Osteoblast (primary cell): ENCODE results near the gene NDUFS1. TPM values are rescaled to one million over a fixed set of nuclear protein-coding genes. Genes with fewer than 3 reads are reported as not detected.

Experiments
- DNase-seq: peaks from one replicate; pipeline ENCODE4 v3.0.0; 2011; ENCODE audit warnings: low spot score, mixed read lengths; ENCODE audit not compliant: insufficient read length; ENCODE audit errors: missing footprints
- H2AFZ ChIP-seq: 2 replicates; pipeline ENCODE4 v1.6.0; 2011; ENCODE audit warnings: mild to moderate bottlenecking, low read length
- H3K27ac ChIP-seq: 2 replicates; pipeline ENCODE4 v1.5.1; 2011; ENCODE audit warnings: mild to moderate bottlenecking, low read depth, low read length, moderate library complexity
- H3K27me3 ChIP-seq: 2 replicates; pipeline ENCODE4 v1.6.0; 2012; ENCODE audit warnings: mild to moderate bottlenecking, control low read depth, inconsistent platforms, low read length, moderate library complexity; ENCODE audit not compliant: insufficient read depth
- H3K36me3 ChIP-seq: 2 replicates; pipeline ENCODE4 v1.5.1; 2011; ENCODE audit warnings: mild to moderate bottlenecking, low read length, control low read depth, moderate library complexity; ENCODE audit not compliant: insufficient read depth
- H3K4me1 ChIP-seq: 2 replicates; pipeline ENCODE4 v1.5.1; 2011; ENCODE audit warnings: mild to moderate bottlenecking, low read length, control low read depth, moderate library complexity; ENCODE audit not compliant: insufficient read depth
- H3K4me2 ChIP-seq: 2 replicates; pipeline ENCODE4 v1.6.0; 2011; ENCODE audit warnings: mild to moderate bottlenecking, low read length; ENCODE audit not compliant: insufficient read depth
- H3K4me3 ChIP-seq: fragments of 200-600 bp; sonication (generic); 3 replicates; pipeline ENCODE4 v1.5.1; 2012; ENCODE audit warnings: mild to moderate bottlenecking, low read length, inconsistent platforms; ENCODE audit not compliant: insufficient read depth
- H3K79me2 ChIP-seq: 2 replicates; pipeline ENCODE4 v1.6.0; 2012; ENCODE audit warnings: mild to moderate bottlenecking, low read length, control low read depth, inconsistent platforms; ENCODE audit not compliant: insufficient read depth
- H3K9me3 ChIP-seq: 2 replicates; pipeline ENCODE4 v1.5.1; 2011; ENCODE audit warnings: low read depth, low read length, control low read depth
- H4K20me1 ChIP-seq: 2 replicates; pipeline ENCODE4 v1.6.0; 2012; ENCODE audit warnings: mild to moderate bottlenecking, low read length, control low read depth; ENCODE audit not compliant: insufficient read depth
- total RNA-seq: library from RNA; depleted of rRNA; stranded (reverse); fragments of >200 nt; gene quantifications from 2 replicates; pipeline ENCODE4 v1.2.3, GENCODE V29; 2012
- TF ChIP-seq, protein P1 (sequence below): IDR thresholded peaks from 2 replicates; pipeline ENCODE4 v1.5.1; 2011; ENCODE audit warnings: mild to moderate bottlenecking, low read depth, low read length, moderate library complexity; ENCODE audit errors: extremely low read depth

The NDUFS1 gene
- total RNA-seq, 1 donor, result 98.4 TPM

DNA sequence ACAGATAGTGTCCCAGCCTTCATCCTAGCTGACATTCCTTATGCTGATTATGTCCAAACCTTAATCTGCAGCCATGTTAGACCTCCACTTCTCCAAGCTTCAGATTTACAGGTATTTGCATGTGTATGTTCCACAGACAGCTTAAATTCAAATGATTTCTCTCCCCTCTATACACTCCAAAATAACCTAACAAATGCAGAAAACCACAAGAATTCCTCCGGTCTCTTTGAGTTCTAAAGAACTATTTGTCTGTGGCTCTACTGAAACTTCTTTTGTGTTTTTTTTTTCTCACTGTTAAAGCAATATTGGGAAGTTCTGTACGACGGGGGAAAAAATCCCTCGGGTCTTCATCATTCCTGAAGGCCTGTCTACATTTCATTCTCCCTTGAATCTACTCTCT is 8.6 kb downstream of the NDUFS1 start:
- Histone ChIP-seq H3K27me3 (no peaks in the 10 kb centered on the region), H3K4me1 (no peaks in the 10 kb centered on the region), H3K27ac (no peak overlapping the region), H4K20me1 (peaks cover 11% of the 10 kb centered on the region), H3K4me3 (no peak overlapping the region), H3K36me3 (peaks cover 49% of the 10 kb centered on the region), H2AFZ (no peak overlapping the region), H3K79me2 (peaks cover 55% of the 10 kb centered on the region), H3K4me2 (no peak overlapping the region), H3K9me3 (no peaks in the 10 kb centered on the region)
- TF ChIP-seq, protein P1, sequence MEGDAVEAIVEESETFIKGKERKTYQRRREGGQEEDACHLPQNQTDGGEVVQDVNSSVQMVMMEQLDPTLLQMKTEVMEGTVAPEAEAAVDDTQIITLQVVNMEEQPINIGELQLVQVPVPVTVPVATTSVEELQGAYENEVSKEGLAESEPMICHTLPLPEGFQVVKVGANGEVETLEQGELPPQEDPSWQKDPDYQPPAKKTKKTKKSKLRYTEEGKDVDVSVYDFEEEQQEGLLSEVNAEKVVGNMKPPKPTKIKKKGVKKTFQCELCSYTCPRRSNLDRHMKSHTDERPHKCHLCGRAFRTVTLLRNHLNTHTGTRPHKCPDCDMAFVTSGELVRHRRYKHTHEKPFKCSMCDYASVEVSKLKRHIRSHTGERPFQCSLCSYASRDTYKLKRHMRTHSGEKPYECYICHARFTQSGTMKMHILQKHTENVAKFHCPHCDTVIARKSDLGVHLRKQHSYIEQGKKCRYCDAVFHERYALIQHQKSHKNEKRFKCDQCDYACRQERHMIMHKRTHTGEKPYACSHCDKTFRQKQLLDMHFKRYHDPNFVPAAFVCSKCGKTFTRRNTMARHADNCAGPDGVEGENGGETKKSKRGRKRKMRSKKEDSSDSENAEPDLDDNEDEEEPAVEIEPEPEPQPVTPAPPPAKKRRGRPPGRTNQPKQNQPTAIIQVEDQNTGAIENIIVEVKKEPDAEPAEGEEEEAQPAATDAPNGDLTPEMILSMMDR, result no peak
- DNase-seq, result no peak

DNA sequence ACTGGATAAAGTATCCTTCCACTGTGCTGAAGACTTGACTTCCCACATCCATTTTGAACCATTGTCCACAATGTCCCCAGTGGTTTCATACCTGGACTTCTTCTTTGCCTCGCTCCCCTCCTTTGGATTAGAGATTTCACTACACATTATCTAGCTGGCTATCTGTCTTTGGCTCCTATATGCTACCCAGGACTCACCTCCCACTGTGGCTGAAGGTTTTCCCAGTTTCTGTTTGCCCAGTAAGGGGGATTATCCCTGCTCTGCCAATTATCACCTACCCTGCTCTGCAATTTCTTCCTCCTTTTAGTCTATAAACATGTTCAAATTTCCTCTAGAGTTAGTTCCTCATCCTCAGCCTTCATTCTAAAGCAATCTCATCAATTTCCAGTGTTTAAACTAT is 9.1 kb downstream of the NDUFS1 start:
- H3K36me3 ChIP-seq, result peaks cover 53% of the 10 kb centered on the region
- H3K4me1 ChIP-seq, result no peaks in the 10 kb centered on the region
- no peak overlapping the region for H2AFZ ChIP-seq
- H3K9me3 ChIP-seq, result no peaks in the 10 kb centered on the region
- no peaks in the 10 kb centered on the region for H3K27me3 ChIP-seq
- TF ChIP-seq, protein P1, result no peak
- H3K4me3 ChIP-seq, result no peak overlapping the region
- no peak overlapping the region for H3K27ac ChIP-seq
- H3K79me2 ChIP-seq, result peaks cover 51% of the 10 kb centered on the region
- no peak for DNase-seq
- H3K4me2 ChIP-seq, result no peak overlapping the region
- peaks cover 11% of the 10 kb centered on the region for H4K20me1 ChIP-seq

DNA sequence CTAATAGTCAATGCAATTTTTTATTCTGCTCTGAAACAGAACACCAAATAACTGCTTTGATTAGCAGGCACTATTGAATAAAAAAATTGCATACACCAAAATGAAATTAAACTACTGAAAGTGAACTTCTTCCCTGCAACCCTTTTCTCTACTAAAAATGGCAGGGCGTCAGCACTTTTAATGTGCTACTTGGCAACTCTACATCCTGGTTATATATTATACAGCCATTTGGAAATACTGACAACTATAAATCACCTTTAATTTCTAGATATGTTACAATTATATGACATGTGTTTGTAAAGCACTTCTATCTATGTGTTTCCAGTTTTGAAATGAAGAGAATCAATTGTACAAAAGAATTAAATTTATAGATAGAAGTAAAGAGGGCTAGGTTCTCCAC is 9.9 kb downstream of the NDUFS1 start:
- H4K20me1 ChIP-seq, result peaks cover 11% of the 10 kb centered on the region
- peaks cover 42% of the 10 kb centered on the region for H3K79me2 ChIP-seq
- no peak overlapping the region for H2AFZ ChIP-seq
- no peaks in the 10 kb centered on the region for H3K9me3 ChIP-seq
- TF ChIP-seq, protein P1, result no peak
- no peak overlapping the region for H3K4me3 ChIP-seq
- H3K36me3 ChIP-seq, result peaks cover 62% of the 10 kb centered on the region
- H3K27me3 ChIP-seq, result no peaks in the 10 kb centered on the region
- DNase-seq, result no peak
- H3K4me1 ChIP-seq, result no peaks in the 10 kb centered on the region
- H3K4me2 ChIP-seq, result no peak overlapping the region
- no peak overlapping the region for H3K27ac ChIP-seq

DNA sequence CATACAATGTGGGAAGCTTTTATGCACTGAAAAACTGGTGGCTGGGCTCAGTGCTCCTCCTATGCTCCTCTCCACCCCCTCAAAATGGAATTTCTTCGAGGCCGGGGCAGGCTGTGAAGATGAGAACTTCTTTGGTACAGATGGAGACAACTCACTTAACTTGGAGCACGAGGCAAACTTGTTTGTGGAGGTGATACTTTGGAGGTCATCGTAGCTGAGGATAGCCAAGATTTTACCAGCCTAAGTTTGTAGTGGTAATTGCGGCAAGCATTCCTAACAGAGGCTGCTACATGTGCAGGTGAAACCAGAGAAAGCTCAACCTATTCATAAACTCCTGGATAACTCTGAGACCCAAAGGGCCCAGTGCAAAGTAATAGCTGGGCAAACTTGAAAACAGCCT is 13.6 kb downstream of the NDUFS1 start:
- Histone ChIP-seq H2AFZ (no peak overlapping the region), H3K36me3 (peaks cover 75% of the 10 kb centered on the region), H3K4me2 (no peak overlapping the region), H3K4me1 (no peaks in the 10 kb centered on the region), H3K4me3 (no peak overlapping the region), H3K27me3 (no peaks in the 10 kb centered on the region), H3K9me3 (no peaks in the 10 kb centered on the region), H3K79me2 (peaks cover 8% of the 10 kb centered on the region), H4K20me1 (peaks cover 3% of the 10 kb centered on the region), H3K27ac (no peak overlapping the region)
- DNase-seq, result no peak
- TF ChIP-seq, protein P1, result no peak
